ENCODE data around the gene NCKAP5L.

The NCKAP5L gene

GRCh38 chr12:49744363-49744885 is 83.8 kb downstream of the NCKAP5L start:
- in situ Hi-C loops (cut with HindIII; ENCODE audit: low sequenced_read_pairs), result no loop called here

GRCh38 chr12:49741882-49742620 is 86.2 kb downstream of the NCKAP5L start:
- in situ Hi-C loops (cut with HindIII; ENCODE audit: low sequenced_read_pairs), result no loop called here
